Activated CD4-positive, alpha-beta T cell treated with anti-CD3 and anti-CD28 coated beads, Interleukin-2, amount 50 U/mL, for 24 hours (primary cell): ENCODE measurements around the gene SLC8A2.
A peak's percentile ranks its signal among the peaks of the same experiment; 100 is the strongest.

Experiments used
- DNase-seq, 2 donors: peaks; one replicate each; pipeline ENCODE4 v3.0.0-alpha.2; 2020; ENCODE audit warnings: low read depth in 1 of 2, low spot score in 1 of 2

The SLC8A2 gene

GRCh38 chr19:47432091-47432490 is 39.6 kb downstream of the SLC8A2 start:
- DNase-seq: no peak

DNA sequence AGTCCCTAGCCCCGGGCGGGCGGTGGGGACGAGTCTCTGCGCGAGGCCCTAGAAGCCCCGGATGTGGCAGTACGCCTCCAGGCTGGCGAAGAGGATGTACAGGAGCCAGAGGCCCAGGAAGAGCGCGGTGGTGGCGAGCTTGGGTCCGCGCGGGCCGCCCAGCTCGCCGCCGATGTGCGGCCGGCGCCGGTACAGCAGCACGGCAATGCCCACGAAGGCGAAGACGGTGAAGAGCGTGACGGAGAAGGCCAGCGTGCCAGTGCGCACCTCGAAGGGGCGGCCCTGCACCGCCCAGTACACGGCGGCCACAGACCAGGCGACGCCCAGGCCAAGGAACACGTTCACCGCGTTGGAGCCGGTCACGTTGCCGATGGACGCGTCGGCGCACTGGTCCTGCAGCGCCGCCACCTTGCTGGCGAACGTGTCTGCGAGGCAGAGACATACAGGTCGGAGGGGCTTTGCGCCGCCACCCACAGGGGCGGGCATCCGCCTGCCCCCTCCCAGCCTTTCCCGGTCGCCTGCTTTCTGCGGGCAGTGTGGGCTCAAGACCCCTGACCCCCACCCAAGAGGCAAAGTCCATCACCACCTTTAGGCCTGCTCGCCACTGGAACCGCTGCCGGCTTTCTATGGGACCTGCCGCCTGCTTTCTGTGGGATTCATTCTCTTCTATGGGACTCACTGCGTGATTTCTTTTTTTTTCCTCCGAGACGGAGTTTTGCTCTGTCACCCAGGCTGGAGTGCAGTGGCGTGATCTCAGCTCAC is 41.5 kb downstream of the SLC8A2 start:
- DNase-seq: no peak

- DNase-seq: no peak
Observed at GRCh38 chr19:47429140-47429793, 42.4 kb downstream of the SLC8A2 start.

DNA sequence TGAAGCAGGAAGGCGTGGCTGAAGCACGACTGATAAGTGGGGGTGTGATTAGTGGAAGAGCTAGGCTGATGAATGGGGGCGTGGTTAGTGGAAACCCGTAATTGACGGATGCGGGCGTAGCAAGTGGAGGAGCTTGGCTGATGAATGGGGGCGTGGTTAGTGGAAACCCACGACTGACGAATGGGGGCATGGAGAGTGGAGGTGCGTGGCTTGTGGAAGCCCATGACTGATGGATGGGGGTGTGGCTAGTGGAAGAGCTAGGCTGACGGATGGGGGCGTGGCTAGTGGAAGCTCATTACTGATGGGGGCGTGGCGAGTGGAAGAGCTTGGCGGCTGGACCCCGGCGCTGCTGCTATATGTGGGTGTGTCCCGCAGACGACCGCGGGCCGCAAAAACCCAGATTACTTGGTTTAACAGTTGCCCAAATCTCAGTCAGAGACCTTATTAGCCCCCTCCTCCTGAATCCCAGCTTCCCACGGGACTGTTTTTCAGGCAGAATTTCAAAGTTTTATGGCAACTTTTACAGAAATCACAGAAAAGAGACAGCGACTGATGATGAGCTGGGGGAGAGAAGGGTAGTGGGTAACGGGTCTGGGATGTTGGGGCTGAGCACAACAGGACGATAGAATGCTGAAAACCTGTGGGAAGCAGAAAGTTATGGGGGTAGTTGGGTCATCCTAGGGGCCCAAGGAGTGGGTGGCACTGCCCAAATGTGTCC is 43.4 kb downstream of the SLC8A2 start:
- DNase-seq: peak; percentile 52 to 81

DNA sequence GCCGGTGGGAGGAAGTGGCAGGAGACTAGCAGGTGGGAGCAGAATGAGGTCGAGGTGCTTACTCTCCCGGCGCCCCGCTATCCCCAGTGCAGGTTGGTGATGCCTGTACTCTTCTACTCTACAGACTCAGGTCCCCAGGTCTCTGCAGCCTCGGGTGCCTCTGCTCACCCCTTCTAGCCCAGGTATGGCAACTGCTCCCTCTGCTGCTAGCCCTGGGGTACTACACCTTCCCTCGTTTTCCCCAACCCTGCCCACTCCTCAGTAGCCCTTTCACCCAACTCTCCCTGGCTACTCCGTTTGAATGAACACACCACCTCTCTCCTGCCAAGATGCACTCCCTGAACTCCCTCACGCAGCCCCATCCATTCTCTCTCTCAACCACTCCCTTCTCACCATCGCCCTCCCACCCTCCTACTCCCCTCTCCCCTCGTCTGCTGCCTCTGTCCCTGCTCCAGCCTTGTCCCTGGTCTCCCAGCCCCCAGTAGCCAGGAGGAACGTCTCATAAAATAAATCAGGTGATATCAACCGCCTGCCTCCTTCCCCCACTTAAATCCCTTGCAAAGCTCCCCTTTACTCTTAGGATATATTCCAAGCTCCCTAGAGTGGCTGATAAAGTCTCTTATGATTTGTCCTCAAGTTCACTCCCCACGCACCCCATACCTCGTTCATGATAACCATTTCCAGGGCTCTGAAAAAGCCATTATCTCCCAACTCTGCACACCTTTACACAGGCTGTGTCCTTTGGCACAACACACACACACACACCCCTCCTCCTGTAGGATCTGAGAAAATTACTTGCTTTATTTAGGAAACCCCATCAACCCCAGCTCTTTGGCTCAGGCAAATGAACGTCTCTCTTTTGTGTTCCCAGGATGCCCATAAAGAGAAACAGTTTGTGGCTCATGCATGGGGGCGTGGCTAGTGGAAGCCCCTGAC is 44.2 kb downstream of the SLC8A2 start:
- DNase-seq: peak; percentile 49 to 64

DNA sequence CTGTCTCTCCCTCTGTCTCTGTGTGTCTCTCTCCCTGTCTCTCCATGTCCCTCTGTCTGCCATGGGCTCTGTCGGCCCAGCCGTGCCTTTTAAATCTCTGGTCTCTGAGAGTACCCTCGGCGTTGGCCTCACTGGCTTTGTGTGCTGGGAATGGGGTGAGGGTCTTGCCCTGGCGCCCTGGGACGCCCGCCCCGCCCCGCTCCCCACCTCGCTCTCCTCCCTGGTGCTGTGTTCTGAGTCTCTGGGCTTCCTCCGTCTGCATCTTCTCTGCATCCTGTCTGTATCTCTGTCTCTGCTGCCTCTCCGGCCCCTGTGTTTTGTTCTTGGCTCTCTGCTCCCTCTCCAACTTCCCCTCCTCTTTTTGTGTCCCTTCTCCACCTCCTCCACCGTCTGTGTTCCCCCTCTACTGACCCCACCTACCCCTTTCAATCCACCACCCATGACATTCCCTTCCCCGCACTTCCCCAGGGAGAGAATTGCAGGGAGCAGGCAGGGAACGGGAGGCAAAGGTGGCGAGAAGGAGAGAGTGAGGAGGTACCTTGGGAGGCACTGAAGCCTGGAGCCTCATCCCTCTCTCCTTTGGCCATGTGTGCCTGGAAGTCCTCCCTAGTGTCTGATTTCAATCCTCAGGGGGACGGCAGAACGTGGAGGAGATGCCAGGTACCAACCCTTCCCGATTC is 48.4 kb downstream of the SLC8A2 start:
- no peak for DNase-seq

DNA sequence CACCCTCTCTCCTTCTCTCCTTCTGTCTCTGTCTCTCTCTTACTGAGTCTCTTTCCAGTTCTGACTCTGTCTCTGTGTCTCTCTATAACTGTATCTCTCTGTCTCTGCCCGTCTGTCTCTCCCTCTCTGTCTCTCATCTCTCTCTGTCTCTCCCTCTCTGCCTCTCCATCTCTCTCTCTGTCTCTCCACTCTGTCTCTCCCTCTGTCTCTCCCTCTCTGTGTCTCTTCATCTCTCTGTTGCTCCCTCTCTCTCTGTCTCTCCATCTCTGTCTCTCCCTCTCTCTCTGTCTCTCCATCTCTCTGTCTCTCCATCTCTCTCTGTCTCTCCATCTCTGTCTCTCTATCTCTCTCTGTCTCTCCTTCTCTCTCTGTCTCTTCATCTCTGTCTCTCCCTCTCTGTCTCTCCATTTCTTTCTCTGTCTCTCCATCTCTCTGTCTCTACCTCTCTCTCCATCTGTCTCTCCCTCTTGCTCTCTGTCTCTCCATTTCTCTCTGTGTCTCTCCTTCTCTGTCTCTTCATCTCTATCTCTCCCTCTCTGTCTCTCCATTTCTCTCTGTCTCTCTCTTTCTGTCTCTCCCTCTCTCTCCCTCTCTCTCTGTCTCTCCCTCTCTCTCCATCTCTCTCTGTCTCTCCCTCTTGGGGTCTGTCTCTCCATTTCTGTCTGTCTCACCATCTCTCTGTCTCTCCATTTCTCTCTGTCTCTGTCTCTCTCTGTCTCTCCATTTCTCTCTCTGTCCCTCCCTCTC is 49.1 kb downstream of the SLC8A2 start:
- DNase-seq: no peak

DNA sequence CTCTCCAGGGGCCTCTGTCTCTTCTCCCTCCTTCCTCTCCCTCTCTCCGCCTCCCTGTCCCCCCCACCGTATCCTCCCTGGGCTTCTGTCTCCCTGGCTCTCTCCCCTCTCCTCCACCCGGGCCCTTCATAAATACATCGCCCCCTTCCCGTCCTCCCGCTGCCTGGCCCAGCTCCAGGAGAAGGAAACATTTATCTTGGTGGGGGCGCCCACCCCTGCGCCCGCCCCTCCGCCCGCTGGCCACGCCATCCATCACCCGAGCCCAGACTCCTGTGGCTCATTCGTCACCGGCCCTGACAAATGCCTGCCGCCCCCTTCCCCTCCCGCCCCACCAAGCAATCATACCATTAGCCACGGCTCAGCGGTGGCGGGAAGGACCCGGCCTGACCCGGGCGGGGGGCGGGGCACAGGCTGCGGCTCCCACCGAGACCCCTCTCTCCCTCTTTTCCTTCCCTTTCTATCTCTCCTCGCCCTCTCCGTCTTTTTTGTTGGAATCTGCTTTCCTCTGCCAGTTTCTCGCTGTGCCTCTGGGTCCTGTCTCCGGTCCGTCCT is 49.8 kb downstream of the SLC8A2 start:
- DNase-seq: no peak

- DNase-seq: no peak
Observed at GRCh38 chr19:47421244-47421786, 50.4 kb downstream of the SLC8A2 start.

- DNase-seq: no peak
Observed at GRCh38 chr19:47419789-47420188, 51.9 kb downstream of the SLC8A2 start.

GRCh38 chr19:47419030-47419783 is 52.5 kb downstream of the SLC8A2 start, which contains the start of gene MEIS3:
Gene MEIS3 (minus strand): TSS chr19:47419527. CDS start chr19:47419081, 446 bp downstream.
- DNase-seq: no peak

- no peak for DNase-seq
Observed at GRCh38 chr19:47418692-47419029, 53.0 kb downstream of the SLC8A2 start.

GRCh38 chr19:47417746-47418691 is 53.7 kb downstream of the SLC8A2 start:
- no peak for DNase-seq

GRCh38 chr19:47417107-47417745 is 54.5 kb downstream of the SLC8A2 start:
- no peak for DNase-seq

GRCh38 chr19:47416643-47416985 is 55.1 kb downstream of the SLC8A2 start:
- no peak for DNase-seq

DNA sequence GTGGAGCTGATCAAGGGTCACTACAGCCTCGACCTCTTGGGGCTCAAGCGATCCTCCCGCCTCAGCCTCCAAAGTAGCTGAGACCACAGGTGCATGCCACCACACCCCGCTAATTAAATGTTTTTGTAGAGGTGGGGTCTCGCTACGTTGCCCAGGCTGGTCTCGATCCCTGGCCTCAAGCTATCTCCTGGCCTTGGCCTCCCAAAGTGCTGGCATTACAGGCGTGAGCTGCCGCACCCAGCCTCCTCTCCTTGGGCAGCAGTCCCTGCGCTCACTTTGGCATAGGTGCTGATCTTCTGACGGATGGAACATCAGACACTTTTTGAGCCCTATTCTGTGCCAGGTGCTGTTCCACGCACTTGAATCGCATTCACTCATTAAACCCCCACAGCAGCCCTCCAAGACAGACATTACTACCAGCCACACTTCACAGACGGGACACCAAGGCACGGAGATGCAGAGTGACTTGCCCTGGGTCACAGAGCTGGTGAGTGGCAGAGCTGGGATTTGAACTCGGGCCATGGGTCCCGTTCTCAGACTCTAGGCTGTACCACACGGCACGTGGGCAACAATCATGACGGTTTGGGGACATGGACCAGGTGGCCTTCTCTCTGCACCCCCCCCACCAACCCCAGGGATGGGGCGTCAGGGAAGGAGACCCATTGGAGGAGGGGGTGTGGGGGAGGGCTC is 55.6 kb downstream of the SLC8A2 start:
- no peak for DNase-seq
